ENCODE measurements around the gene HAX1.
"Not testable (repeated sequence)": the region's sequence is repeated elsewhere in the genome, so short reads cannot be mapped to it uniquely, and the experiment has no call there.

The HAX1 gene

DNA sequence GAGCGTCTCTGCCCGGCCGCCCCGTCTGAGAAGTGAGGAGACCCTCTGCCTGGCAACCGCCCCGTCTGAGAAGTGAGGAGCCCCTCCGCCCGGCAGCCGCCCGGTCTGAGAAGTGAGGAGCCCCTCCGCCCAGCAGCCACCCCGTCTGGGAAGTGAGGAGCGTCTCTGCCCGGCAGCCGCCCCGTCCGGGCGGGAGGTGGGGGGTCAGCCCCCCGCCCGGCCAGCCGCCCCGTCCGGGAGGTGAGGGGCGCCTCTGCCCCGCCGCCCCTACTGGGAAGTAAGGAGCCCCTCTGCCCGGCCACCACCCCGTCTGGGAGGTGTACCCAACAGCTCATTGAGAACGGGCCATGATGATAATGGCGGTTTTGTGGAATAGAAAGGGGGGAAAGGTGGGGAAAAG lies 15.2 kb downstream of the HAX1 start:
- not testable (repeated sequence) for DNase-seq

DNA sequence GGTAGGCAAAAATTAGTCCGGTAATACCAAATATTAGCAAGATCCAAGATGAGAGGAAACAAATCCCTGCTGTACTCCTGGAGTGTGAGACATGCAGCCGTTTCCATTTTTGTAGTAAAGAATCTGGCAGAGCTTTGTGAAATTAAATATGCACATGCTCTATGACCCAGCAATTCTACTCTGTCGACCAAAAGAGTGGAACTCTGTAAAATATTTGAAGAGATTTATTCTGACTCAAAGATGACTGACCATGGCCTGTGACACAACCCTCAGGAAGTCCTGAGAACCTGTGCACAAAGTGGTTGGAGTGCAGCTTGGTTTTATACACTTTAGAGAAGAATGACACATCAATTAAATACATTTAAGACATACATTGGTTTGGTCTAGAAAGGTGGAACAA lies 16.2 kb downstream of the HAX1 start:
- DNase-seq = no peak

DNA sequence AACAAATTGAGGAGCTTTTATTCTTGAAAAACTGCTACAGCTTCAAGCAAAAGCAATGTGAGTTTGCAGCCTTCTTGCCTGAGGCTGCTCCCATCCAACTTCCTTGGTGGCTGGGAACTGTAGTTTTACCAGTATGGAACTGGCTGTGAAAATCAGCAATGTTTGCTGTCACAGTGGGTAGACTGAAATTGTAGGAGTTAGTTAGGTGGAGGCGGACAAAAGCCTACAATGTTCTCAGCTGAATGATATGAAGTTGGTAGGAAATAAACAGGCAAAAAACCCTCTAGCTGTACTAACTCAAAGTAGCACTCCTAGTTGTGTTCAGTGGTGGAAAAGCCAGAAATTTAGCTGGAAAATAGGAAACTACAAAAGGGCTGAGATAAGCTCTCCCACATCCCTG lies 18.5 kb downstream of the HAX1 start:
- DNase-seq = no peak

DNA sequence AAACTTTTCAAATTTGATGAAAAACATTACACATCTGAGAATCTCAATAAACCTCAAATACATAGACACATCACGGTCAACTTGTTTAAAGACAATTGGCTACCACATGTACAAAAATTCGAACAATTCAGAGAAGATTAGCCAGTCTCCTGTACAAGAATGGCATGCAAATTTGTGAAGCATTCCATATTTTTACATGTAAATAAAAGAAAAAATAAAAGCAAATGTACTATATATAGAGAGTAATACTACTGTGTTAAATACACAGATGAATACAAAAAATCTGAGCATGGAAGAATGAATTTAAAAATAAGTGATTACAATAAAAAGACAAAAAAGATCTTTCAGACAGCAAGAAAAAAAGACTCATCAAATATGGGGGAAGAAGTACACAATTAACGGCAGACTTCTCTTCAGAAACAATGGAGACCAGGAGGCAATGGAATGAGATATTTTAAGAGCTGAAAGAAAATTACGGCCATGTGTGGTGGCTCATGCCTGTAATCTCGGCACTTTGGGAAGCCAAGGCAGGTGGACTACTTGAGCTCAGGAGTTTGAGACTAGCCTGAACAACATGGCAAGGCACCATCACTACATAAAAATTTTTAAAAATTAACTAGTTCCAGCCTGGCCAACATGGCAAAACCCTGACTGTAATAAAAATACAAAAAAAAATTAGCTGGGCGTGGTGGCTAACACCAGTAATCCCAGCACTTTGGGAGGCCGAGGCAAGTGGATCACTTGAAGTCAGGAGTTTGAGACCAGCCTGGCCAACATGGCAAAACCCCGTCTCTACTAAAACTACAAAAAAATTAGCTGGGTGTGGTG lies 23.2 kb downstream of the HAX1 start:
- no peak for DNase-seq

DNA sequence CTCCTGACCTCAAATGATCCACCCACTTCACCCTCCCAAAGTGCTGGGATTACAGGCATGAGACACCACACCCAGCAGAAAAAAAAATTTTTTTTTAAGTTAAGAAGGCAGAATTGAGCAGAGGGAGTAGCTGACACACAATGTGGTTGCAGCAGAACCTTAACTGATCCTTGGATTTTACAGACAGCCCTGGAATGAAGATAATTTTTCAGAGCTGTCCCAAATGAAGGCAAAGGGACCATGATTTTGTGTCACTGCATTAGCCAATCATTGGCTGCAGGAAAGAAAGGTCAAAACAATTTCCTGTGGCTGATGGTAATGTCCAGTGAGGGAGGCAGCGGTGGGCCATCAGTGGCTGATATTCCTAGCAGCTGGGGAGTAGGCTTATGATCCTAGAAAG lies 29.2 kb downstream of the HAX1 start:
- no peak for DNase-seq

DNA sequence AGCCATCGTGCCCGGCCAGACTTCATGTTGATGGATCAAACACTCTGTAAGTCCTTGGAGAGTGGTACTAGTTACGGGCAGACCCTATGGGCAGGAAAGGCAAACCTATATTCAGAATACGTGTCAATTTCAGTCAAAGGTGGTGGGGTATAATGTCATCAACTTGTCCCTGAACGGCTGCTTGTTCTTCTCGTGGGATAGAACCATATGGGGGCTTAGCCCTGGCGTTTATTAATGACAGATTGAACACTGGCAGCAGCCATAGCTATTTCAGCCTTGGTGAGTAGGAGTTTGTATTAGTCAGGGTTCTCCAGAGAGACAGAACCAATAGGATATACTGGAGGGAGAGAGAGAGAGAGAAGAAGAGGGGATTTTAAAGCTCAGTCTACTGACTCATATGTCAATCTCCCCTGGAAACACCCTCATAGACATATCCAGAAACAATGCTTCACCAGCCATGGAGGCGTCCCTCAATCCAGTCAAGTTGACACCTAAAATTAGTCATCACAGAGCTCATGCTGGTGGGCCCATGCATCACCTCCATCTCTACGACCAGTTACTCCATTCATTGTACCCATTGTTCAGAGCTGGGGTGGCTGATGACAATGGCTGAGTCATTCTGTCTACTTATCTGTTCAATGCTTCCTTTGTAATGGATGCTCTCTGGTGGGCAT lies 32.4 kb downstream of the HAX1 start:
- DNase-seq = peak; percentile 6 to 42

DNA sequence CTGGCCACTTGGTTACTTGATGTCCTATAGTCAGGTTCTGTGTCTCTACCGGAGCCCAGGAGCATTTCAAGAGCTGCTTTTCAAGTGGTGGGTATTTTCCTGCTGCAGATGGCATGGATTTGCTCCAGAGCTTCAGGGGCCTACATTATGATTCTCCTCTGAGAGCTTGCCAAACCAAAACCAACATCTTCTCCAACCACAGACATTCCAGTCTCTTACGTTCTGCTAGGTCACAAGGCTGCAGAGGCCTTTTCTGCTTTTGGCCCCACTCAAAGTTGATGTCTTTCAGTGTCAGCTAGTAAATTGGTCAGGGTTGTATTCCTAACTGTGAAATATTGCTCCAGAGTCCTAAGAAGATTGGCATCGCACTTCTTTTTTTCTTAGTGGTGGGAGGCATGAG lies 33.7 kb downstream of the HAX1 start:
- DNase-seq = no peak

DNA sequence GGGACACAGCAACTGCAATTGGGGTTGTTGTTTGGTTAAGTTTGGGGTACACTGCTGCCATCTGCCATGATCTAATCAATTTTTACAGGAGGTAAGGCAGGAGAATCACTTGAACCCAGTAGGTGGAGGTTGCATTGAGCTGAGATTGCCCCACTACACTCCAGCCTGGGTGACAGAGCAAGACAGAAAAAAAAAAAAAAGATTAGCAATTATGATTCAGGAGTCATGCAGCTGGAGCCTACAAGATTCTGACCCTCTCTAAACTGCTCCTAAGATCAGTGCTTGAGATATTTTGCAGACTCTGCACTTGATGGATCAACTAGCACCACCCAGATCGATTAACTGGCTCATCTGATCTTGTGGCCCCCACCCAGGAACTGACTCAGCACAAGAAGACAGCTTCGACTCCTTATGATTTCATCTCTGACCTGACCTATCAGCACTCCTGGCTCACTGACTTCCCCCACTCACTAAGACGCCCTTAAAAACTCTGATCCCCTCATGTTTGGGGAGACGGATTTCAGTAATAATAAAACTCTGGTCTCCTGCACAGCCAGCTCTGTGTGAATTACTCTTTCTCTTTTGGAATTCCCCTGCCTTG lies 35.3 kb downstream of the HAX1 start:
- not testable (repeated sequence) for DNase-seq

DNA sequence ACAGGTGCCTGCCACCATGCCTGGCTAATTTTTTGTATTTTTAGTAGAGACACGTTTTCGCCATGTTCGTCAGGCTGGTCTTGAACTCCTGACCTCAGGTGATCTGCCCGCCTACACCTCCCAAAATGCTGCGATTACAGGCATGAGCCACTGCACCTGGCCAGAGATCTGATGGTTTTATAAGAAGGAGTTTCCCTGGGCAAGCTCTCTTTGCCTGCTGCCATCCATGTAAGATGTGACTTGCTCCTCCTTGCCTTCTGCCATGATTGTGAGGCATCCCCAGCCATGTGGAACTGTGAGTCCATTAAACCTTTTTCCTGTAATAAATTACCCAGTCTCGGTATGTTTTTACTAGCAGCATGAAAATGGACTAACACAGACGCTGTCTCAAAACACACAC lies 36.7 kb downstream of the HAX1 start:
- not testable (repeated sequence) for DNase-seq

DNA sequence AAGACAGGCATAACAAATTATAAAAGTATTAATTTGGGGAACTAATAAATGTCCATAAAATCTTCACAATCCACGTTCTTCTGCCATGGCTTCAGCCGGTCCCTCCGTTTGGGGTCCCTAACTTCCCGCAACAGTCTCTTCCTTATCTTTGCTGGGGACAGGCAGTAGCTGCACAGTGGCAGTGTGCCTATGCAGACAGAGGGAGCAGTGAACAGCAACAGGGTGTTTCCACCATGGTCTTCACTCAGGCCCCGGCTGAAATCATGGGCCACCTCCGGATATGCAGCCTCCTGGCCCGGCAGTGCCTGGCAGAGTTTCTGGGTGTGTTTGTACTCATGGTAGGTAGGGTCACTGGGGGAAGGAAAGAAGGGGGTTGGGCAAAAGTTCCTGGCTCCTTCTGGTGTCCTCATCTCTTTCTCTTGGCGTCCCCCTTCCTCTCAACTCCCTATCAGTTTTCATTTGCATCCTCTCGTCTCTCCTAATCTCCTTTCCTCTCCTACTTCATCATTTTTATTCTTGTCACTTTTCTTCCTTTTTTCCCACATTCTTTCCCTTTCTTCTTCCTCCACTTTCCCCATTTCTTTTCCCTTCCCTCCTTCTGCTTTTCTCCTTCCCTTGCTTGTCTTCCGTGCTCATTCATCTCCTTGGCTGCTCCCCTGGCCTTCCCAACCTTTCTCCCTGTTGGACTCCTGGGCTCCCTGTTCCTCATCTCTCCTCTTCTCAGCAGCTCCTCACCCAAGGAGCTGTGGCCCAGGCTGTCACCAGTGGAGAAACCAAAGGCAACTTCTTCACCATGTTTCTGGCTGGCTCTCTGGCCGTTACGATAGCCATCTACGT lies 40.0 kb downstream of the HAX1 start:
- not testable (repeated sequence) for DNase-seq

DNA sequence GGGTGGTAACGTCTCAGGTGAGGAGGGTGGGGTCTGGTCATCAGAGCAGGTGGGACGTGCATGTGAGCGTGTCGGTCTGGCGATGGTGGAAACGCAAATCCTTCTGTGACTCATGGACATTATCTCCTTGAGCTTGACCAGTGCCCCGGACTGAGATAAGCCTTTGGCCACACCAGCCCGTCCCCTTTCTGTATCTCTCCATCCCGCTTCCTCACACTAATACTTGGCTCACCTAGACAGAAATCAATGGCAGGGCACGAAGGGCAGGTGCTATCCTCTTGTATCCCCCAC lies 40.6 kb downstream of the HAX1 start:
- DNase-seq = no peak

DNA sequence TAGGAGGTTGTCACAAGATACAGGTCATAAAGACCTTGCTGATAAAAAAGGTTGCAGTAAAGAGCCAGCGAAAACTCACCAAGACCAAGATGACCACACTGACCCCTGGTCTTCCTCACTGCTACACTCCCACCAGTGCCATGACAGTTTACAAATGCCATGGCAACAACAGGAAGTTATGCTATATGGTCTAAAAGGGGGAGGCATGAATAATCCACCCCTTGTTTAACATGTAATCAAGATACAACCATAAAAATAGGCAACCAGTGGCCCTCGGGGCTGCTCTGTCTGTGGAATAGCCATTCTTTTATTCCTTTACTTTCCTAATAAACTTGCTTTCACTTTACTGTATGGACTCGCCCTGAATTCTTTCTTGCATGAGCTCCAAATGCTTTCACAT lies 41.8 kb downstream of the HAX1 start:
- not testable (repeated sequence) for DNase-seq

DNA sequence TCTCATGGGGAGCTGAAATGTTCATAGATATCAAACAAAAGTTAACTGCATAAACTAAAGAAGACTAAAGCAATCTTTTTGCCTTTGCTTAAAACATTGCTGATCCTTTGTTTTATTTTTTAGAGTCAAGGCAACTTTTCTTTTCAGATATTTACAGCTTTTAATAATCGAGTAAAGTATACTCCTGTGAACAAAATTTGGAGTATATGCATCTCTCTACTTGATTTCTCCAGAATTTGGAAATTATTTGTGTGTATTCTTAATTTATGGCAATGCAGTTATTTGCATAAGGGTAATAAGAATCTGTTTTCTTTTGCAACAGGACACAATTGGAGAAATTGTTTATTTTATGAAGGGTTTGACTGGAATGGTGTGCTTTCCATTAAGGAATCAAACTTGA lies 44.3 kb downstream of the HAX1 start:
- no peak for DNase-seq

DNA sequence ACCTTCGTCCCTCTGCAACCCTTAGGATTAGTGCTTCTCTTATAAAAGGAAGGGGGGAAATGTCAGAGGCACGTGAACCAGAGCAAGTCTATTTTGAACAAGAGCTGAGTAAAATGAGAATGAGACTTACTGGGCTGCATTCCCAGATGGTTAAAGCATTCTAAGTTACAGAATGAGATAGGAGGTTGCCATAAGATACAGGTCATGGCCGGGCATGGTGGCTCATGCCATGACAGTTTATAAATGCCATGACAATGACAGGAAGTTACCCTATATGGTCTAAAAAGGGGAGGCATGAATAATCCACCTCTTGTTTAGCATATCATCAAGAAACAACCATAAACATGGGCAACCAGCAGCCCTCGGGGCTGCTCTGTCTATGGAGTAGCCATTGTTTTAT lies 46.0 kb downstream of the HAX1 start:
- DNase-seq = no peak

DNA sequence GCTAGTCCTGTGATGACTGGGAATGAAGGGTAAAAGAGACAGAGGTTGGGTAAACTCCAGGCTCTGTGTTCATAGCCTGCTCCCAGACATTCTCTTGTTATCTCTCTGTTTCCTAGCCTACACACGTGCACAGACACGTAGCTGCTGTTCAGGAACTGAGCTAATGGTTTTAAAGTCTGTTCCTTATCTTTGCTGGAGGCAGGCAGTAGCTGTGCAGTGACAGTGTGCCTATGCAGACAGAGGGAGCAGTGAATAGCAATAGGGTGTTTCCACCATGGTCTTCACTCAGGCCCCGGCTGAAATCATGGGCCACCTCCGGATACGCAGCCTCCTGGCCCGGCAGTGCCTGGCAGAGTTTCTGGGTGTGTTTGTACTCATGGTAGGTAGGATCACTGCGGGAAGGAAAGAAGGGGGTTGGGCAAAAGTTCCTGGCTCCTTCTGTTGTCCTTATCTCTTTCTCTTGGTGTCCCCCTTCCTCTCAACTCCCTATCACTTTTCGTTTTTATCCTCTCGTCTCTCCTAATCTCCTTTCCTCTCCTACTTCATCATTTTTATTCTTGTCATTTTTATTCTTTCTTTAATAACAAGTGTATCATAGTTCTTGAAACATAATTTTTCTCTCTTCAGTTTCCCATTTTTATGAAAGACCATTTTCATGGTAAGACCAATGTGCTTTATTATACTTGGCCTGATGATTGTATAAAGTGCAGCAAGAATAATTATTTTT lies 48.6 kb downstream of the HAX1 start, which contains the start of gene AQP10:
Gene AQP10 (plus strand): TSS at position 212 of the 727 bp plus-strand sequence. CDS start 63 bp downstream, at position 275.
- DNase-seq = no peak

DNA sequence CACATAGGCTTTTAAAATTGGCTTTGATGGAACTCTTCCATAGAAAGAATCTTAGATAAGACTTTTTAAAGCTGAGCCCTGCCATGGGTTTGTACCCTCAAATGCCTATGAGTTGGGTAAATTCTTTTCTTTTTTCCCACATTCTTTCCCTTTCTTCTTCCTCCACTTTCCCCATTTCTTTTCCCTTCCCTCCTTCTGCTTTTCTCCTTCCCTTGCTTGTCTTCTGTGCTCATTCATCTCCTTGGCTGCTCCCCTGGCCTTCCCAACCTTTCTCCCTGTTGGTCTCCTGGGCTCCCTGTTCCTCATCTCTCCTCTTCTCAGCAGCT lies 49.1 kb downstream of the HAX1 start:
- DNase-seq = not testable (repeated sequence)

DNA sequence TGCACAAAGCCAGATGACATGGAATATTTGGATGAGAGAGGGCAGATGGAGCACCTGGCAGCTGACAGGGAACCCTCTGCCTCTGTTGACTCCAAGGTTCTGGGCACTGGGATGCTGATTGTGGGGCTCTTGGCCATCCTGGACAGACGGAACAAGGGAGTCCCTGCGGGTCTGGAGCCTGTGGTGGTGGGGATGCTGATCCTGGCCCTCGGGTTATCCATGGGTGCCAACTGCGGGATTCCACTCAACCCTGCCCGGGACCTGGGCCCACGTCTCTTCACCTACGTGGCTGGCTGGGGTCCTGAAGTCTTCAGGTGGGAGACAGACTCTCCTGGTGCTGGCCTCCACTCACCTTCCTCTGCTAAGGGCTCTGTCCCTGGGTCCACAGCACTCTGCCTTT lies 51.1 kb downstream of the HAX1 start:
- no peak for DNase-seq

DNA sequence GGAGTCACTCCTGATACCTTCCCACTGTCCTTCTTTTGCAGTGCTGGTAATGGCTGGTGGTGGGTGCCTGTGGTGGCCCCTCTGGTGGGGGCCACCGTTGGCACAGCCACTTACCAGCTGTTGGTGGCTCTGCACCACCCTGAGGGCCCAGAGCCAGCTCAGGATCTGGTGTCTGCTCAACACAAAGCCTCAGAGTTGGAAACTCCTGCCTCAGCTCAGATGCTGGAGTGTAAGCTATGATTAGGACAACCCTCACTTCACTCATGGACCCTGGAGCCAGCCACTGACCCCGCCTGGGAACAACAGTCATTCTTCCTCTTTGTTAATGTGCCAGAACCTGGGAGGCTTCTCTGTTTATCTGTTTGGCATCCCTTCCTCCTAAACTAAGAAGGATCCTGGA lies 51.8 kb downstream of the HAX1 start:
- DNase-seq = no peak

DNA sequence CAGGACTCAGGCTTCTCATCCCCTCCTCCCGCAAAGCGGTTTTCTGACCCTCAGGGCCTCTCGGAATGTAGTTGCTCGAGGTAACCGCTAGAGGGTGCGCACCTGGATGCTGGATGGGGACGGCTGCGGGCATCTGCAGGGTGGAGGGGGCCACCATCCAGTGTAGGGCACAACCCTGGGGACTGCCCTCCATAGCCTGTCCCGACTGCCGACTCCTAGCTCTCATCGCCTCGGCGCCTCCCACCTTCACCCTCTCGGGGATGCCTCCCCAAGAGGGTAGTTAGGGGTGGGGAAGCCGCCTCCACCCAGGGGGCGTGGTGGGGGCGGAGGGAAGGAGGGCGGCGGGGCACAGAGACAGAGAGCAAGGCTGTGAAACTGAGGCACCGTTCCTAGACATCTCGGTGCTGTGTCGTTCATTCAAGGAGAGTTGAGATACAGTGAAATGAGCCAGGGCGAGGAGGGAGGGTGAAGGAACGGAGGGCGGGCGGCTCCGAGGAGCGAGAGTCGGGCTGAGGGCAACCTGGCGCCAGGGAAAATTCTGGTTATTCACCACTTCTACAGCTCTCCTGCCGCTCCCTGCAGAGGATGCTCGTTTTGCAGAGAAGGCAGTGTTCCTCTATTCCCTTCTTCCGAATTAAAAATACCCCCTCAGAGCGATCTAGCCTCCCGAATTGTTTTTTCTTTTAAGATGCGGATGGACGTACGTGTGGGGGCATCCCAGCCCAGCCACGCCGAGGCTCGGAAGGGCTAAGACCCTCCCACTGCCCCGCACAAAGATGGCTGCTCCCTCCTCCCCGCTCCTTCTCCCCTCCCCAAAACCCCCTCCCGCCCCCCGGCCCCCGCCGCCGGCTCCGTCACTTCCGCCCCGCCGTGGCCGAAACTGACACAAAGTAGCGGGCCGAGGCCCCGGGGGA lies 52.5 kb downstream of the HAX1 start, which contains the start of gene ATP8B2:
Gene ATP8B2 (plus strand): TSS at position 857 of the 914 bp plus-strand sequence. CDS start 2,617 bp downstream, outside the sequence.
- DNase-seq = peak; percentile 75
